Duodenal mucosa (tissue), 2 donors: ENCODE data around the gene NOP9.
A peak's percentile ranks its signal among the peaks of the same experiment; 100 is the strongest.

ENCODE experiments used
- H3K27ac ChIP-seq: one replicate; pipeline ENCODE4 v1.7.0; 2013; ENCODE audit warnings: low read depth, low read length
- H3K27me3 ChIP-seq, 2 donors: one replicate each; pipeline ENCODE4 v1.7.0; 2013; ENCODE audit warnings: low read length in 2 of 2, control low read depth in 1 of 2; ENCODE audit not compliant: insufficient read depth in 2 of 2, control insufficient read depth in 1 of 2
- H3K36me3 ChIP-seq, 2 donors: one replicate each; pipeline ENCODE4 v1.7.0; 2013; ENCODE audit warnings: low read length in 2 of 2, control low read depth in 1 of 2; ENCODE audit not compliant: insufficient read depth in 2 of 2, control insufficient read depth in 1 of 2
- H3K4me1 ChIP-seq, 2 donors: one replicate each; pipeline ENCODE4 v1.7.0; 2013; ENCODE audit warnings: low read length in 2 of 2, control low read depth in 1 of 2; ENCODE audit not compliant: insufficient read depth in 2 of 2, control insufficient read depth in 1 of 2
- H3K4me3 ChIP-seq, 2 donors: one replicate each; pipeline ENCODE4 v1.7.0; 2013; ENCODE audit warnings: low read length in 2 of 2, low read depth in 1 of 2
- H3K9ac ChIP-seq, 2 donors: one replicate each; pipeline ENCODE4 v1.7.0; 2013; ENCODE audit warnings: low read length in 2 of 2, low read depth in 1 of 2
- H3K9me3 ChIP-seq, 2 donors: one replicate each; pipeline ENCODE4 v1.7.0; 2013; ENCODE audit warnings: low read length in 2 of 2, control low read depth in 1 of 2; ENCODE audit not compliant: control insufficient read depth in 1 of 2

NOP9 gene

DNA sequence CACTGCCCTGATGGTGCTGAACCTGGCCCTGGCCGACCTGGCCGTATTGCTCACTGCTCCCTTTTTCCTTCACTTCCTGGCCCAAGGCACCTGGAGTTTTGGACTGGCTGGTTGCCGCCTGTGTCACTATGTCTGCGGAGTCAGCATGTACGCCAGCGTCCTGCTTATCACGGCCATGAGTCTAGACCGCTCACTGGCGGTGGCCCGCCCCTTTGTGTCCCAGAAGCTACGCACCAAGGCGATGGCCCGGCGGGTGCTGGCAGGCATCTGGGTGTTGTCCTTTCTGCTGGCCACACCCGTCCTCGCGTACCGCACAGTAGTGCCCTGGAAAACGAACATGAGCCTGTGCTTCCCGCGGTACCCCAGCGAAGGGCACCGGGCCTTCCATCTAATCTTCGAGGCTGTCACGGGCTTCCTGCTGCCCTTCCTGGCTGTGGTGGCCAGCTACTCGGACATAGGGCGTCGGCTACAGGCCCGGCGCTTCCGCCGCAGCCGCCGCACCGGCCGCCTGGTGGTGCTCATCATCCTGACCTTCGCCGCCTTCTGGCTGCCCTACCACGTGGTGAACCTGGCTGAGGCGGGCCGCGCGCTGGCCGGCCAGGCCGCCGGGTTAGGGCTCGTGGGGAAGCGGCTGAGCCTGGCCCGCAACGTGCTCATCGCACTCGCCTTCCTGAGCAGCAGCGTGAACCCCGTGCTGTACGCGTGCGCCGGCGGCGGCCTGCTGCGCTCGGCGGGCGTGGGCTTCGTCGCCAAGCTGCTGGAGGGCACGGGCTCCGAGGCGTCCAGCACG lies 16.4 kb downstream of the NOP9 start:
- H3K4me3 ChIP-seq: peak overlapping the region in 1 of 2 donors; percentile 43
- peaks cover 15 to 24% of the 10 kb centered on the region in 2 donors for H3K27me3 ChIP-seq
- H3K9me3 ChIP-seq: no peaks in the 10 kb centered on the region
- H3K27ac ChIP-seq: peak overlapping the region; percentile 64
- peaks cover 30 to 50% of the 10 kb centered on the region in 2 donors for H3K4me1 ChIP-seq
- H3K36me3 ChIP-seq: no peaks in the 10 kb centered on the region
- H3K9ac ChIP-seq: peak overlapping the region; percentile 33 to 40

DNA sequence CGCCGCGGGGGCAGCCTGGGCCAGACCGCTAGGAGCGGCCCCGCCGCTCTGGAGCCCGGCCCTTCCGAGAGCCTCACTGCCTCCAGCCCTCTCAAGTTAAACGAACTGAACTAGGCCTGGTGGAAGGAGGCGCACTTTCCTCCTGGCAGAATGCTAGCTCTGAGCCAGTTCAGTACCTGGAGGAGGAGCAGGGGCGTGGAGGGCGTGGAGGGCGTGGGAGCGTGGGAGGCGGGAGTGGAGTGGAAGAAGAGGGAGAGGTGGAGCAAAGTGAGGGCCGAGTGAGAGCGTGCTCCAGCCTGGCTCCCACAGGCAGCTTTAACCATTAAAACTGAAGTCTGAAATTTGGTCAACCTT lies 16.9 kb downstream of the NOP9 start:
- H3K27me3 ChIP-seq: peaks cover 15 to 24% of the 10 kb centered on the region in 2 donors
- H3K4me1 ChIP-seq: peaks cover 28 to 45% of the 10 kb centered on the region in 2 donors
- no peaks in the 10 kb centered on the region for H3K36me3 ChIP-seq
- no peak overlapping the region for H3K9ac ChIP-seq
- no peak overlapping the region for H3K27ac ChIP-seq
- no peak overlapping the region for H3K4me3 ChIP-seq
- no peaks in the 10 kb centered on the region for H3K9me3 ChIP-seq

DNA sequence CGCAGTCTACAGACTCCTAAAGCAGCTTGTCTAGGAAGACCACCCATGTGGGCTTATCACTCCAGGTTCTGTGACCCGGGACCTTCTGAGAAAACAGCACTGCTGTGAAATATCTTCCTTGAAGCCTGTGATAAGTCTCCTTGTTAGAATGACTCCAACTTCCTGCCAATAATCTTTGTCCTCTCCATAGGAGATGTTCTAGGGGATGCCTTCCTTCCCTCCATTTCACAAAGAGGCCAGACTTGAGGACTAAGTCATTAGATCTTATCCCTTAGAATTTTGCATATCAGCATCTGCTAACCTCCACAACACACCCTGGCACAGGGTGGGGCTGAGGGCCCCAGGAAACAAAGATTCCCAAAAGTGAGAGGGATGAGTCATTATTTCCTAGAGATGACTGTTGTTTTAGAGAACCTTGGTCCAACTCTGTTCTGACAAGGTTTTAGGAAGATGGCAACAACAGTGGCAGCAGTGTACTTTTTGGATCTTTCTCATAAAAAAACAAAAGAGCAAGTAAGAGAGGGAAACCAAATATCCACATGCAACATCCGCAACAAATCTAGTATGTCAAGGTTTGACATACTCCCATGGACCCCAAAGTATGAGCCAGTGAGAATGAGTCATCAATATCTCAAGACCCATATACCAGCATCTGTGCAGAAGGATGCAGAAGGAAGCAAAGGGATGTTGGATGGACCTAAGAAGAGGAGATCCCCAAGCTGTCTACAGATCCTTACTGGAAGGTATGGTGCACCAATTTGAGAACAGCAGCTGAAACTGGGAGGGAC lies 17.7 kb downstream of the NOP9 start:
- Histone ChIP-seq H3K9ac (no peak overlapping the region), H3K4me3 (no peak overlapping the region), H3K36me3 (no peaks in the 10 kb centered on the region), H3K27me3 (peaks cover 15 to 24% of the 10 kb centered on the region in 2 donors), H3K27ac (no peak overlapping the region), H3K4me1 (peaks cover 23 to 38% of the 10 kb centered on the region in 2 donors), H3K9me3 (no peaks in the 10 kb centered on the region)

DNA sequence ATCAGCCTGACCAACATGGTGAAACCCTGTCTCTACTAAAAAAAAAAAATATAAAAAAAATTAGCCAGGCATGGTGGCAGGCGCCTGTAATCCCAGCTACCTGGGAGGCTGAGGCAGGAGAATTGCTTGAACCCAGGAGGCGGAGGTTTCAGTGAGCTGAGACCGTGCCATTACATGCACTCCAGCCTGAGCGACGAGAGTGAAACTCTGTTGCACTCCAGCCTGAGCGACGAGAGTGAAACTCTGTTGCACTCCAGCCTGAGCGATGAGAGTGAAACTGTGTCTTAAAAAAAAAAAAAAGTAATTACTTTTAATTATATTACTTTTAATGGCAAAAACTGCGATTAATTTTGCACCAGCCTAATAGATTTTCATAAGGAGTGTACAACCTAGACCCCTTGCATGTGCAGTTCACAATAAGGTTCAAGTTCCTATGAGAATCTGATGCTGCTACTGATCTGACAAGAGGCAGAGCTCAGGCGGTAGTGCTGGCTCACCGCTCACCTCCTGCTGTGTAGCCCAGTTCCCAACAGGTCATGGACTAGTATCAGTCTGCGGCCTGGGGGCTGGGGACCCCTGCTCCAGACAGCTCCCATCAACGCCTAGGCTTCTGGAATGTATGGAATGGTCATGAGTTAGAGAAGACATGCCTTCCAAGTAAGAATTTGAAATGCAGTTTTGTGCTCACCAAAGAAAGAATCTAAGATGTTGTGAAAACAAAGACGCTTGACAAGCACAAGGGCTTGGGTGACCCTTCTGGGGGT lies 21.7 kb downstream of the NOP9 start:
- no peaks in the 10 kb centered on the region for H3K36me3 ChIP-seq
- no peak overlapping the region for H3K4me3 ChIP-seq

DNA sequence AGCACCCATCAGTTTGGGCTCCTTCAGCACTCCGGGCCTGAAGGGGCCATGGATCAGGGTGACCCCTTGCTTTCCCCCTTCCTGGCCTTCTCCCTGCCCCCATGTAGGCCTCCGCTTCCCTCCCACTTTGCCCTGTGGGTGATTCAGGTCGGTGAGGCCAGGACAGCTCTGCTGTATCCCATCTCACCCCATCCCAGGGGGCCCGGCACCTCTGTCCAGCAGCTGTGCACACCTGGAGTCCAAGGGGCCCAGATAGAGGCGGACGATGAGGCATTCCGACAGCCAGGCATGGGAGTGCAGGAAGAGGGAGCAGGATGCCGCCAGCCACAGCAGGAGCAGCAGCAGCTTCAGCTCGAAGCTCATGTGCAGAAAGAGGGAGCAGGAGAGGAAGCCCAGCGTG lies 23.0 kb downstream of the NOP9 start:
- Histone ChIP-seq H3K4me3 (no peak overlapping the region), H3K9me3 (no peaks in the 10 kb centered on the region), H3K4me1 (peaks cover 0 to 6% of the 10 kb centered on the region in 2 donors), H3K9ac (no peak overlapping the region), H3K27ac (no peak overlapping the region), H3K36me3 (no peaks in the 10 kb centered on the region), H3K27me3 (peaks cover 16 to 19% of the 10 kb centered on the region in 2 donors)

More for the DNA sequence above, 21.7 kb downstream of the NOP9 start:
- Histone ChIP-seq H3K9me3 (no peaks in the 10 kb centered on the region), H3K4me1 (peaks cover 0 to 6% of the 10 kb centered on the region in 2 donors), H3K27me3 (peaks cover 15 to 20% of the 10 kb centered on the region in 2 donors), H3K27ac (no peak overlapping the region), H3K9ac (no peak overlapping the region)

DNA sequence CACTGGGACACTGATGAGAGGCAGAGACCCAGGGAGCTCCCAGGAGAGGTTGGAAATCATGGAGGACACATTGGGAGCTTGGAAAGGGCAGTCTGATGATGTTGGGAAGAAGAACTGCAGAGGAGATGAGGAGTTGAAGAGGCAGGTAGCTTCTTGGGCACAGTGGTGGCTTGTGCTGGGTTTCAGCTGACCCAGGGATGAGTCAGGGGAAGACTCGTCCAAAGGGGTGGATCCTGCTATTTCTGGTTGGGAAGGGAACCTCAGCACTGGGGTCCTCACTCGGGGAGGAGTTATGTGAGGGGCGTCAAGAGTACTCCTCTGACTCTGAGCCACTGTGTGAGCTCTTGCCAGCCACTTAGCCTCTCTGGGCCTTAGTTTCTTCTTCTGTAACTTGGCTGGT lies 23.7 kb downstream of the NOP9 start:
- no peak overlapping the region for H3K9ac ChIP-seq
- H3K9me3 ChIP-seq: no peaks in the 10 kb centered on the region
- peaks cover 0 to 6% of the 10 kb centered on the region in 2 donors for H3K4me1 ChIP-seq
- no peak overlapping the region for H3K27ac ChIP-seq
- H3K4me3 ChIP-seq: no peak overlapping the region
- no peaks in the 10 kb centered on the region for H3K36me3 ChIP-seq
- H3K27me3 ChIP-seq: peaks cover 16 to 19% of the 10 kb centered on the region in 2 donors

DNA sequence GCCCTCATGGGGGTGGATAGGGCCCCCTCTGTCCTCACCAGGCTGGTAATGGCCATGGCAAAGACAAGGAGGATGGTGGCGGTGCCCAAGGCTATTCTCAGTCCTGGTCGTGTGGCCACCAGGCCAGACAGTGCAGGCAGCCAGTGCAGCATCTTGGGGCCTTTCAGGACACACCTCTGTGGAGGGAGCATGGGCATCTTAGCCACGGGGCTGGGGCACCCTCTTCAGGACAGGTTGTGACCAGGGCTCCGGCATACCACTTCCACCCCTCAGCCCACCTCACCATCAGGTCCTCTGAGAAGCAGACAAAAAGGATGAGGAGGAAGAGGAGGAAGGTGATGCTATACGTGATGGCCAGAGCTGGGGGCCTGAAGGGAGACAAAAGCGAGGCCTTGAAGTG lies 24.4 kb downstream of the NOP9 start:
- Histone ChIP-seq H3K9ac (no peak overlapping the region), H3K4me3 (no peak overlapping the region), H3K27me3 (peaks cover 12% of the 10 kb centered on the region in 2 donors), H3K36me3 (no peaks in the 10 kb centered on the region), H3K4me1 (peaks cover 0 to 11% of the 10 kb centered on the region in 2 donors), H3K9me3 (no peaks in the 10 kb centered on the region), H3K27ac (no peak overlapping the region)

DNA sequence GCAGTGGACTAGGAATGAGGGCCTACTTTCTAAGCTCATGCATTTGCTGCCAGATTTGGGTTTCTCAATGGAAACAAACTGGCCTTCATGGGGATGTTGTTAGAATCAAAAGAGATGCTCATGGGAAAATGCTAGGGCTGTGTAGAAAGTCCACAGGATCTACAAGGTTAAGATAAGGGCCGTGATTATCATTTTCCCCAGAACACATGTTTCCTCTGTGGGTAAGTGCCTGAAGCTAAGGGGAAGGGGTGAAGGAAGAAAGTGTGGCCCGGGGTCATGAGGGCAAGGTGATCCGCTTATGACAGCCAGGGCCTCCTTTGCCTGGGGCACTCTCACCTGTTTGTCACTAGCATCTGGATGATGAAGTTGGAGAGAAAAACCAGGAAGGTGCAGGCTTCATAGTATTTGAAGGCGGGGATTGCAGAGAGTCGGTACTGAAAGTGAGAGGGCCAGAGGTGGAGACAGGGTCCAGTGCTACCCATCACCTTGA lies 25.4 kb downstream of the NOP9 start:
- Histone ChIP-seq H3K4me1 (peaks cover 0 to 20% of the 10 kb centered on the region in 2 donors), H3K27me3 (peaks cover 4 to 5% of the 10 kb centered on the region in 2 donors), H3K9ac (no peak overlapping the region), H3K9me3 (no peaks in the 10 kb centered on the region), H3K36me3 (no peaks in the 10 kb centered on the region), H3K27ac (no peak overlapping the region), H3K4me3 (no peak overlapping the region)

DNA sequence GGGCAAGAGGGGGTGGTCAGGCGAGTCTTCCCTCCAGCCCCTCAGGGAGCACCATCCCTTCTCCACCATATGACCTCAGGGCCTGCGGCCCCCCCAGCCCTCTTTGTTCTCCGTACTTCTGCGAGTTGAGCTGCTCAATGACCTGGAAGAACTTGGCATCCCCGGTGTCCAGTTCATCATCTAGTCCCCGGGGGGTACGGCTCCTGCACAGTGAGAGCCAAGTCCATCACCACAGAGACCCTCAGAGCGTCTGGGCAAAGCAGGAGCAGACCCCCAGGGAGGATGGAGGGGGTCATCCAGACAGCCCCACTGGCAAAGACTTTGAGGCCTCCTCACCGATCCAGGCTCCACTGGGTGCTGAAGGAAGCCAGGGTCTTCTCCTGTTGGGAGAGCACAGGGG lies 26.3 kb downstream of the NOP9 start:
- Histone ChIP-seq H3K9ac (no peak overlapping the region), H3K4me3 (no peak overlapping the region), H3K9me3 (no peaks in the 10 kb centered on the region), H3K36me3 (no peaks in the 10 kb centered on the region), H3K27ac (no peak overlapping the region), H3K27me3 (peaks cover 0 to 4% of the 10 kb centered on the region in 2 donors), H3K4me1 (peaks cover 0 to 20% of the 10 kb centered on the region in 2 donors)
